GM23338 (cell line): Measurements from ENCODE around the gene CYB5D1. TPM values are rescaled to one million over a fixed set of nuclear protein-coding genes. Genes with fewer than 3 reads are reported as not detected.
A peak's percentile ranks its signal among the peaks of the same experiment; 100 is the strongest.

ENCODE experiments used
- ATAC-seq: fragments of 200-7000 bp; cut with Tn5 transposase; 3 replicates; pipeline ENCODE4 v1.9.1; 2020
- DNase-seq: peaks from one replicate; pipeline ENCODE4 v3.0.0-alpha.2; 2015; ENCODE audit warnings: low spot score
- H2AFZ ChIP-seq: fragments of 200-600 bp; sonication (generic); 2 replicates; pipeline ENCODE4 v1.8.0; 2016; ENCODE audit warnings: antibody characterized with exemption, mild to moderate bottlenecking, moderate library complexity
- H3F3A ChIP-seq: fragments of 200-600 bp; sonication (generic); replicated peaks from 2 replicates; pipeline ENCODE4 v1.8.0; 2017; ENCODE audit warnings: antibody characterized with exemption, mixed run types, low read depth
- H3K27ac ChIP-seq: fragments of 200-600 bp; sonication (generic); 2 replicates; pipeline ENCODE4 v1.6.1; 2016; ENCODE audit warnings: low read depth
- H3K27me3 ChIP-seq: fragments of 200-600 bp; sonication (generic); 2 replicates; pipeline ENCODE4 v1.8.0; 2016; ENCODE audit warnings: mild to moderate bottlenecking, mixed run types, moderate library complexity; ENCODE audit not compliant: insufficient read depth
- H3K36me3 ChIP-seq: fragments of 200-600 bp; sonication (generic); 2 replicates; pipeline ENCODE4 v1.8.0; 2016; ENCODE audit warnings: mild to moderate bottlenecking; ENCODE audit not compliant: insufficient read depth
- H3K4me1 ChIP-seq: fragments of 200-600 bp; sonication (generic); 2 replicates; pipeline ENCODE4 v1.8.0; 2016; ENCODE audit warnings: mild to moderate bottlenecking, moderate library complexity; ENCODE audit not compliant: insufficient read depth
- H3K4me2 ChIP-seq: fragments of 200-600 bp; sonication (generic); 2 replicates; pipeline ENCODE4 v1.7.1; 2017; ENCODE audit warnings: mixed run types
- H3K4me3 ChIP-seq: fragments of 200-600 bp; sonication (generic); 2 replicates; pipeline ENCODE4 v1.6.1; 2016; ENCODE audit warnings: mixed run types
- H3K79me2 ChIP-seq: fragments of 200-600 bp; sonication (generic); replicated peaks from 2 replicates; pipeline ENCODE4 v1.8.0; 2017; ENCODE audit warnings: mild to moderate bottlenecking; ENCODE audit not compliant: insufficient read depth
- H3K9me2 ChIP-seq: fragments of 200-600 bp; sonication (generic); 2 replicates; pipeline ENCODE4 v1.8.0; 2017; ENCODE audit not compliant: insufficient read depth
- H4K20me1 ChIP-seq: fragments of 200-600 bp; sonication (generic); replicated peaks from 2 replicates; pipeline ENCODE4 v1.8.0; 2017; ENCODE audit warnings: mild to moderate bottlenecking; ENCODE audit not compliant: insufficient read depth
- H3K27ac Mint-ChIP-seq: 2 replicates; pipeline ENCODE4 v1.8.0; 2020; ENCODE audit warnings: inconsistent platforms, mild to moderate bottlenecking, moderate library complexity, mixed read lengths
- H3K27me3 Mint-ChIP-seq: 3 replicates; pipeline ENCODE4 v1.8.0; 2022; ENCODE audit warnings: low read depth, mild to moderate bottlenecking, moderate library complexity, mixed read lengths, inconsistent platforms; ENCODE audit not compliant: insufficient read depth, poor library complexity
- H3K36me3 Mint-ChIP-seq: 3 replicates; pipeline ENCODE4 v1.8.0; 2021; ENCODE audit warnings: low read depth, mild to moderate bottlenecking, inconsistent platforms, moderate library complexity, mixed read lengths
- H3K4me1 Mint-ChIP-seq: 3 replicates; pipeline ENCODE4 v1.8.0; 2020; ENCODE audit warnings: mild to moderate bottlenecking, inconsistent platforms, mixed read lengths
- H3K4me3 Mint-ChIP-seq: 3 replicates; pipeline ENCODE4 v1.8.0; 2021; ENCODE audit warnings: moderate library complexity, mild to moderate bottlenecking, inconsistent platforms, mixed read lengths
- H3K9me3 Mint-ChIP-seq: 3 replicates; pipeline ENCODE4 v1.8.0; 2020; ENCODE audit warnings: moderate library complexity, mild to moderate bottlenecking, inconsistent platforms, mixed read lengths
- CREB1 ChIP-seq: fragments of 250-450 bp; sonication (Bioruptor Pico); IDR thresholded peaks from 2 replicates; pipeline ENCODE4 v1.5.0; 2020; ENCODE audit warnings: low read depth, mild to moderate bottlenecking, moderate library complexity
- ETS1 ChIP-seq: IDR thresholded peaks from 2 replicates; pipeline ENCODE4 v1.6.1; 2016; ENCODE audit warnings: antibody characterized with exemption
- EZH2 ChIP-seq: fragments of 200-600 bp; sonication (generic); IDR thresholded peaks from one replicate; pipeline ENCODE4 v1.8.0; 2017; ENCODE audit warnings: antibody characterized with exemption, mild to moderate bottlenecking, low read depth; ENCODE audit not compliant: unreplicated experiment
- EZH2phosphoT487 ChIP-seq: fragments of 200-600 bp; sonication (generic); IDR thresholded peaks from one replicate; pipeline ENCODE4 v1.8.1; 2018; ENCODE audit warnings: antibody characterized with exemption; ENCODE audit not compliant: unreplicated experiment
- JUNB ChIP-seq: IDR thresholded peaks from one replicate; pipeline ENCODE4 v1.6.1; 2016; ENCODE audit warnings: antibody characterized with exemption; ENCODE audit not compliant: unreplicated experiment
- NANOG ChIP-seq: IDR thresholded peaks from 2 replicates; pipeline ENCODE4 v1.6.1; 2016; ENCODE audit warnings: antibody characterized with exemption, borderline replicate concordance
- POLR2AphosphoS5 ChIP-seq: IDR thresholded peaks from 2 replicates; pipeline ENCODE4 v1.6.1; 2016; ENCODE audit warnings: antibody characterized with exemption, low read depth
- STAT1 ChIP-seq: IDR thresholded peaks from one replicate; pipeline ENCODE4 v1.6.1; 2016; ENCODE audit warnings: antibody characterized with exemption; ENCODE audit not compliant: unreplicated experiment
- ZNF114 ChIP-seq: fragments of 250-450 bp; sonication (Bioruptor Pico); IDR thresholded peaks from 2 replicates; pipeline ENCODE4 v1.5.0; 2020; ENCODE audit warnings: mild to moderate bottlenecking, moderate library complexity
- ZNF331 ChIP-seq: fragments of 250-450 bp; sonication (Bioruptor Pico); IDR thresholded peaks from 2 replicates; pipeline ENCODE4 v1.5.0; 2020; ENCODE audit warnings: low read depth, mild to moderate bottlenecking, moderate library complexity
- ZNF462 ChIP-seq: fragments of 250-450 bp; sonication (Bioruptor Pico); IDR thresholded peaks from 2 replicates; pipeline ENCODE4 v1.5.0; 2020; ENCODE audit warnings: mild to moderate bottlenecking, moderate library complexity
- polyA plus RNA-seq: library from polyadenylated mRNA; unstranded; fragments of >200 nt; fragmentation: Nextera tagmentation; extraction: Ambion mirVana; gene quantifications from 2 replicates; pipeline ENCODE4 v1.2.1, GENCODE V29; 2016
- total RNA-seq: library from RNA; depleted of rRNA; stranded (reverse); fragments of >200 nt; shearing (Covaris generic); gene quantifications from 2 replicates; pipeline ENCODE4 v1.2.3, GENCODE V29; 2014
- TF ChIP-seq, protein P1 (sequence below): IDR thresholded peaks from one replicate; pipeline ENCODE4 v1.6.1; 2018; ENCODE audit warnings: antibody characterized with exemption; ENCODE audit not compliant: unreplicated experiment
- TF ChIP-seq, protein P2 (sequence below), 2 experiments: fragments of 200-600 bp in 1 of 2; sonication (generic) in 1 of 2; conservative IDR thresholded peaks; 2 replicates each; pipeline versions ENCODE4 v1.5.1 to v1.6.1; 2016 to 2017; ENCODE audit warnings: antibody characterized with exemption in 2 of 2, low read depth in 2 of 2, mild to moderate bottlenecking in 2 of 2, moderate library complexity in 1 of 2

The CYB5D1 gene
- total and polyA plus RNA-seq, 2 experiments from 2014 or later = 3.5 to 8.4 TPM

DNA sequence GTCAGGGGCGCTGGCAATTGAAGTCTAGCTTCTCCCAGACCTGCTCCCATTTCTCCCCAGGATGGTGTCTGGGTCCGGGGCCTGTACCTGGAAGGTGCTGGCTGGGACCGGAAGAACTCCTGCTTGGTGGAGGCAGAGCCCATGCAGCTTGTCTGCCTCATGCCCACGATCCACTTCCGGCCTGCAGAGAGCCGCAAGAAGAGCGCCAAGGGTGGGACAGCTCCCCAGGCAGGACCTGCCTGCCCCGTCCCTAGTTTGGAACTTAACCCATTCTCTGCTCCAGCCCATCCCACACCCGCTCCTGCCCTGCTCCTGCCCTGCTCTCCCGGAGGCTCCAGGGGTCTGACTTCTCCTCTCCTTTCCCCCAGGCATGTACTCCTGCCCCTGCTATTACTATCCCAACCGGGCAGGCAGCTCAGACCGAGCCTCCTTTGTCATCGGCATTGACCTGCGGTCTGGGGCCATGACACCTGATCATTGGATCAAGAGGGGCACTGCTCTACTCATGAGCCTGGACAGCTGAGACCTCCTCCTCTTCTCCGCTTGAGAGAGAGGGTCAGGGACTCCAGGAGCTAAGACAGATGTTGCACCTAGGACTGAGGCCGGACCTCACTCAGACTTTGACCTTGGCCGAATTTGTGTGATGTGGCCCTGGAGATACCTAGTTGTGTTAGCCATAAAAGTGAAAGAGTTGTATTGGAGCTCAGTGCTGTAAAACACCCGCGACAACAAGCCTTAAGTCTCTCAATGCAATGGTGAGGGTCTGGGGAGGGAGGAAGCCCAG lies 24.6 kb upstream of the CYB5D1 start:
- Mint-ChIP-seq H3K36me3 (no peaks in the 10 kb centered on the region), H3K4me3 (peak overlapping the region; percentile 77), H3K4me1 (peaks cover 16% of the 10 kb centered on the region), H3K27ac (no peak overlapping the region), H3K9me3 (no peaks in the 10 kb centered on the region; the same call in 2 of the 3 replicates), H3K27me3 (peaks cover 46% of the 10 kb centered on the region)
- Histone ChIP-seq H3K4me1 (peaks cover 14% of the 10 kb centered on the region), H3K27ac (no peak overlapping the region), H3K27me3 (peaks cover 67% of the 10 kb centered on the region), H3K79me2 (no peaks in the 10 kb centered on the region), H4K20me1 (no peaks in the 10 kb centered on the region), H3K9me2 (no peaks in the 10 kb centered on the region), H3K4me3 (peak overlapping the region; percentile 95), H3F3A (0 out of 2 replicates have a peak, but pooled peaks cover 14% of the 10 kb centered on the region), H3K36me3 (no peaks in the 10 kb centered on the region), H2AFZ (peak overlapping the region; percentile 93), H3K4me2 (peak overlapping the region; percentile 100)
- ATAC-seq (no peak), DNase-seq (no peak)
- TF ChIP-seq EZH2 (no peak), ZNF114 (CRISPR knock-in tag) (no peak), EZH2phosphoT487 (no peak), CREB1 (CRISPR knock-in tag) (no peak), JUNB (no peak), STAT1 (no peak), NANOG (no peak), ZNF331 (CRISPR knock-in tag) (no peak), POLR2AphosphoS5 (no peak), ETS1 (no peak), ZNF462 (CRISPR knock-in tag) (no peak)
- TF ChIP-seq, protein P1, sequence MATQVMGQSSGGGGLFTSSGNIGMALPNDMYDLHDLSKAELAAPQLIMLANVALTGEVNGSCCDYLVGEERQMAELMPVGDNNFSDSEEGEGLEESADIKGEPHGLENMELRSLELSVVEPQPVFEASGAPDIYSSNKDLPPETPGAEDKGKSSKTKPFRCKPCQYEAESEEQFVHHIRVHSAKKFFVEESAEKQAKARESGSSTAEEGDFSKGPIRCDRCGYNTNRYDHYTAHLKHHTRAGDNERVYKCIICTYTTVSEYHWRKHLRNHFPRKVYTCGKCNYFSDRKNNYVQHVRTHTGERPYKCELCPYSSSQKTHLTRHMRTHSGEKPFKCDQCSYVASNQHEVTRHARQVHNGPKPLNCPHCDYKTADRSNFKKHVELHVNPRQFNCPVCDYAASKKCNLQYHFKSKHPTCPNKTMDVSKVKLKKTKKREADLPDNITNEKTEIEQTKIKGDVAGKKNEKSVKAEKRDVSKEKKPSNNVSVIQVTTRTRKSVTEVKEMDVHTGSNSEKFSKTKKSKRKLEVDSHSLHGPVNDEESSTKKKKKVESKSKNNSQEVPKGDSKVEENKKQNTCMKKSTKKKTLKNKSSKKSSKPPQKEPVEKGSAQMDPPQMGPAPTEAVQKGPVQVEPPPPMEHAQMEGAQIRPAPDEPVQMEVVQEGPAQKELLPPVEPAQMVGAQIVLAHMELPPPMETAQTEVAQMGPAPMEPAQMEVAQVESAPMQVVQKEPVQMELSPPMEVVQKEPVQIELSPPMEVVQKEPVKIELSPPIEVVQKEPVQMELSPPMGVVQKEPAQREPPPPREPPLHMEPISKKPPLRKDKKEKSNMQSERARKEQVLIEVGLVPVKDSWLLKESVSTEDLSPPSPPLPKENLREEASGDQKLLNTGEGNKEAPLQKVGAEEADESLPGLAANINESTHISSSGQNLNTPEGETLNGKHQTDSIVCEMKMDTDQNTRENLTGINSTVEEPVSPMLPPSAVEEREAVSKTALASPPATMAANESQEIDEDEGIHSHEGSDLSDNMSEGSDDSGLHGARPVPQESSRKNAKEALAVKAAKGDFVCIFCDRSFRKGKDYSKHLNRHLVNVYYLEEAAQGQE = no peak
- TF ChIP-seq, protein P2, sequence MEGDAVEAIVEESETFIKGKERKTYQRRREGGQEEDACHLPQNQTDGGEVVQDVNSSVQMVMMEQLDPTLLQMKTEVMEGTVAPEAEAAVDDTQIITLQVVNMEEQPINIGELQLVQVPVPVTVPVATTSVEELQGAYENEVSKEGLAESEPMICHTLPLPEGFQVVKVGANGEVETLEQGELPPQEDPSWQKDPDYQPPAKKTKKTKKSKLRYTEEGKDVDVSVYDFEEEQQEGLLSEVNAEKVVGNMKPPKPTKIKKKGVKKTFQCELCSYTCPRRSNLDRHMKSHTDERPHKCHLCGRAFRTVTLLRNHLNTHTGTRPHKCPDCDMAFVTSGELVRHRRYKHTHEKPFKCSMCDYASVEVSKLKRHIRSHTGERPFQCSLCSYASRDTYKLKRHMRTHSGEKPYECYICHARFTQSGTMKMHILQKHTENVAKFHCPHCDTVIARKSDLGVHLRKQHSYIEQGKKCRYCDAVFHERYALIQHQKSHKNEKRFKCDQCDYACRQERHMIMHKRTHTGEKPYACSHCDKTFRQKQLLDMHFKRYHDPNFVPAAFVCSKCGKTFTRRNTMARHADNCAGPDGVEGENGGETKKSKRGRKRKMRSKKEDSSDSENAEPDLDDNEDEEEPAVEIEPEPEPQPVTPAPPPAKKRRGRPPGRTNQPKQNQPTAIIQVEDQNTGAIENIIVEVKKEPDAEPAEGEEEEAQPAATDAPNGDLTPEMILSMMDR (conservative IDR thresholded peaks at IDR 0.05; ENCODE audit: low read depth in 2 of 2) = no peak
